ENCODE measurements around the gene PARD6A. TPM values are rescaled to one million over a fixed set of nuclear protein-coding genes. Genes with fewer than 3 reads are reported as not detected.

The PARD6A gene
- total and polyA plus RNA-seq, 2 experiments from 2014 or later, result 1.1 to 1.8 TPM

GRCh38 chr16:67666559-67667452, 6.0 kb downstream of the PARD6A start, which contains the start of the genes C16orf86 and ENKD1:
Gene C16orf86, plus strand, starts transcription at chr16:67666814. Its CDS starts 157 bp downstream, at chr16:67666971.
Gene ENKD1, minus strand, starts transcription at chr16:67666750. Its CDS starts 308 bp downstream, at chr16:67666442.
- peak within 1 kb of the TSS; percentile 98 for H2AFZ ChIP-seq
- peak within 1 kb of the TSS; percentile 64 for H3K27ac ChIP-seq
- H3K36me3 ChIP-seq (replicated peaks; ENCODE audit: insufficient read depth, low read depth), result no peaks in the 10 kb centered on the region
- WGBS (ENCODE audit: low lambda C conversion rate, missing lambda C conversion rate), result 28% methylated on average over 46 of the region's 78 CpGs
- H4K20me1 ChIP-seq (ENCODE audit: insufficient read depth, poor library complexity, severe bottlenecking), result no peaks in the 10 kb centered on the region
- no peaks in the 10 kb centered on the region for H3K9me3 ChIP-seq (ENCODE audit: low read depth)
- no peak for TF ChIP-seq CTCF (IDR thresholded peaks at IDR 0.05; ENCODE audit: poor library complexity)
- no peak for TF ChIP-seq EZH2 (IDR thresholded peaks at IDR 0.05; ENCODE audit: borderline replicate concordance)
- no peak for TF ChIP-seq EZH2phosphoT487 (IDR thresholded peaks at IDR 0.05; ENCODE audit: low read depth, severe bottlenecking, unreplicated experiment)
- peak within 1 kb of the TSS; percentile 96 for H3K4me3 ChIP-seq
- DNase-seq (ENCODE audit: low spot score), result peak; percentile 85
- no peaks in the 10 kb centered on the region for H3K27me3 ChIP-seq
- H3K4me2 ChIP-seq, result peak within 1 kb of the TSS; percentile 94
- peaks cover 14% of the 10 kb centered on the region for H3K4me1 ChIP-seq (ENCODE audit: insufficient read depth)
- no peaks in the 10 kb centered on the region for H3K79me2 ChIP-seq
- no peaks in the 10 kb centered on the region for H3K9me2 ChIP-seq (replicated peaks; ENCODE audit: insufficient read depth)

- 72% methylated on average over 8 of the region's 10 CpGs for WGBS (ENCODE audit: low lambda C conversion rate, missing lambda C conversion rate)
- Histone ChIP-seq H4K20me1 (ENCODE audit: insufficient read depth, poor library complexity, severe bottlenecking) (no peaks in the 10 kb centered on the region), H3K36me3 (replicated peaks; ENCODE audit: insufficient read depth, low read depth) (no peaks in the 10 kb centered on the region), H3K4me2 (peak overlapping the region; percentile 94), H3K9me3 (ENCODE audit: low read depth) (no peaks in the 10 kb centered on the region), H3K27me3 (no peaks in the 10 kb centered on the region), H3K79me2 (no peaks in the 10 kb centered on the region), H3K4me3 (no peak overlapping the region), H3K4me1 (ENCODE audit: insufficient read depth) (peaks cover 14% of the 10 kb centered on the region), H3K27ac (peak overlapping the region; percentile 64), H3K9me2 (replicated peaks; ENCODE audit: insufficient read depth) (no peaks in the 10 kb centered on the region), H2AFZ (no peak overlapping the region)
- TF ChIP-seq CTCF (IDR thresholded peaks at IDR 0.05; ENCODE audit: poor library complexity) (no peak), EZH2 (IDR thresholded peaks at IDR 0.05; ENCODE audit: borderline replicate concordance) (no peak), EZH2phosphoT487 (IDR thresholded peaks at IDR 0.05; ENCODE audit: low read depth, severe bottlenecking, unreplicated experiment) (no peak)
- DNase-seq (ENCODE audit: low spot score), result no peak
Observed at GRCh38 chr16:67667453-67667816, 6.7 kb downstream of the PARD6A start.

GRCh38 chr16:67667817-67668494, 7.2 kb downstream of the PARD6A start:
- WGBS (ENCODE audit: low lambda C conversion rate, missing lambda C conversion rate), result 36% methylated on average over 18 of the region's 18 CpGs
- Histone ChIP-seq H3K79me2 (no peaks in the 10 kb centered on the region), H3K4me2 (peak overlapping the region; percentile 94), H3K4me1 (ENCODE audit: insufficient read depth) (peaks cover 14% of the 10 kb centered on the region), H2AFZ (no peak overlapping the region), H3K9me2 (replicated peaks; ENCODE audit: insufficient read depth) (no peaks in the 10 kb centered on the region), H3K36me3 (replicated peaks; ENCODE audit: insufficient read depth, low read depth) (no peaks in the 10 kb centered on the region), H3K27me3 (no peaks in the 10 kb centered on the region), H3K9me3 (ENCODE audit: low read depth) (no peaks in the 10 kb centered on the region), H4K20me1 (ENCODE audit: insufficient read depth, poor library complexity, severe bottlenecking) (no peaks in the 10 kb centered on the region), H3K4me3 (no peak overlapping the region), H3K27ac (peak overlapping the region; percentile 64)
- peak; percentile 74 for TF ChIP-seq CTCF (IDR thresholded peaks at IDR 0.05; ENCODE audit: poor library complexity)
- no peak for TF ChIP-seq EZH2phosphoT487 (IDR thresholded peaks at IDR 0.05; ENCODE audit: low read depth, severe bottlenecking, unreplicated experiment)
- DNase-seq (ENCODE audit: low spot score), result peak; percentile 93
